ENCODE results near the gene KLF2. TPM values are rescaled to one million over a fixed set of nuclear protein-coding genes. Genes with fewer than 3 reads are reported as not detected.
A peak's percentile ranks its signal among the peaks of the same experiment; 100 is the strongest.

Gene KLF2
- total and polyA plus RNA-seq, 7 donors = 2.8 to 49.3 (median 21.4) TPM

DNA sequence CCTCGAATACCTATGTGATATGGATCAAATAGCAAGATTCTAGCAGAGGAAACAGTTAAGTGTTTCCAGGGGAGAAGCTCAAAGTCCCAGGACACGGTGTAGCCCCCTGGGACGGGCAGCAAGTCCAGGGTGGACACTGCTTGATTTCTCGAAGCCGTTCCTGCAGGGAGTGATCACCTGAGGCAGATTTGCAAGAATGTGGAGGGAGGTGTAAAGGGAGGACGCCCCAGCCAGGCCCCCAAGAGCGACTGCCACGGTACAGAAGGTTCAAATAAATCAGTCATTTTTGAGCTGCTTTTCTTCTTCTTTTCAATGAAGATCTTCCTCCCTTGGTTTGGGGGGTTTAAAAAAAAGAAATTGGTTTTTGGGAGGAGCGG is 41.4 kb downstream of the KLF2 start:
- Histone ChIP-seq H3K9me3 (no peaks in the 10 kb centered on the region), H3K27me3 (no peaks in the 10 kb centered on the region), H3K36me3 (peaks cover 0 to 8% (median 0%) of the 10 kb centered on the region in 4 donors), H3K4me3 (no peak overlapping the region), H3K27ac (peak overlapping the region in 2 of 4 donors; percentile 13 to 47), H3K4me1 (no peaks in the 10 kb centered on the region)
- intact Hi-C loops (cut with DNase I) = no loop called here
- TF ChIP-seq, protein P1, sequence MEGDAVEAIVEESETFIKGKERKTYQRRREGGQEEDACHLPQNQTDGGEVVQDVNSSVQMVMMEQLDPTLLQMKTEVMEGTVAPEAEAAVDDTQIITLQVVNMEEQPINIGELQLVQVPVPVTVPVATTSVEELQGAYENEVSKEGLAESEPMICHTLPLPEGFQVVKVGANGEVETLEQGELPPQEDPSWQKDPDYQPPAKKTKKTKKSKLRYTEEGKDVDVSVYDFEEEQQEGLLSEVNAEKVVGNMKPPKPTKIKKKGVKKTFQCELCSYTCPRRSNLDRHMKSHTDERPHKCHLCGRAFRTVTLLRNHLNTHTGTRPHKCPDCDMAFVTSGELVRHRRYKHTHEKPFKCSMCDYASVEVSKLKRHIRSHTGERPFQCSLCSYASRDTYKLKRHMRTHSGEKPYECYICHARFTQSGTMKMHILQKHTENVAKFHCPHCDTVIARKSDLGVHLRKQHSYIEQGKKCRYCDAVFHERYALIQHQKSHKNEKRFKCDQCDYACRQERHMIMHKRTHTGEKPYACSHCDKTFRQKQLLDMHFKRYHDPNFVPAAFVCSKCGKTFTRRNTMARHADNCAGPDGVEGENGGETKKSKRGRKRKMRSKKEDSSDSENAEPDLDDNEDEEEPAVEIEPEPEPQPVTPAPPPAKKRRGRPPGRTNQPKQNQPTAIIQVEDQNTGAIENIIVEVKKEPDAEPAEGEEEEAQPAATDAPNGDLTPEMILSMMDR (IDR thresholded peaks at IDR 0.05) = no peak
- TF ChIP-seq EP300 (IDR thresholded peaks at IDR 0.05) (no peak), POLR2A (IDR thresholded peaks at IDR 0.05) (no peak)
- DNase-seq = no peak
- 54 to 75% methylated on average over 9 of the region's 9 CpGs for WGBS, 2 donors

DNA sequence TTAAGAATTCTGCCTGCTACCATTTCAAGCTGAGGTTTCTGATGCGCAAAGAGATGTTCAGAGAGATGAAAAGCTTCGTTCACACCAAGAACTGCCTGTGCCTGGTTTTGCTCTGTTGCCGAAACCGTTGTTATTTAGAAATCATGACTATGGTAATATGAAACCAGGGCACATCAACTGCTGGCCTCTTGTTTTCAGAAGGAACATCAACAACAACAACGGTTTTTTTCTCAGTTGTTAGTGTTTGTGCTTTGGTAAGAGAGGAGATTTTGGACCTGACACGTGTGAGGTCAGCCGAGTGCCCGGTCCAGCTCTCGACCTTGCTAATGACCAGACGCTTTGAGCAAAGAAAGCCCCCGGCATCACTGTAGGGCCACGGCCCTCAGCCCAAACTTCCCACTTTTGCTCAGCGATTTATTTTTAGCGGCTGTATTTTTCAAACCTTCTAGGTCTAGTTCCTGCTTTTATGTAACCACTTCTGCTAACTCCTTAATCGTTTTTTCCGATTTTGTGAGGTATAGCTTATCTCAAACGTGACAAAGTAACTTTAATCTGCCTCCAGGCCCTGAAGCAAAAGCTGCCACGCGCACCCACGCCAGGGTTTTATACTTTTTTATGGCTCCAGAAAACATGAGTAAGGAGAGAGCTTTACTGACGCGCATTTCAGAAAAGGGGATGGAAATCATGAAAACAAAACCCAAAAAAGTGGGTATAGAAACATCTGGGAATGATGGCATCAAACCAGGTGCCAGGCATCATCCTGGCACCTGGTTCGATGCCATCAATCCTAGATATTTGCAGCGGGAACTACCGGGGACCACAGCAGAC is 42.0 kb downstream of the KLF2 start:
- 44 to 82% methylated on average over 25 of the region's 25 CpGs for WGBS, 2 donors
- peak overlapping the region in 3 of 4 donors; percentile 21 to 47 (median 45) for H3K27ac ChIP-seq
- H3K27me3 ChIP-seq = no peaks in the 10 kb centered on the region
- no peaks in the 10 kb centered on the region for H3K9me3 ChIP-seq
- peak; percentile 48 for DNase-seq
- H3K36me3 ChIP-seq = peaks cover 0 to 4% (median 0%) of the 10 kb centered on the region in 4 donors
- H3K4me3 ChIP-seq = no peak overlapping the region
- intact Hi-C loops (cut with DNase I) = no loop called here
- TF ChIP-seq, protein P1 (IDR thresholded peaks at IDR 0.05) = no peak
- TF ChIP-seq EP300 (IDR thresholded peaks at IDR 0.05) (no peak), POLR2AphosphoS5 (IDR thresholded peaks at IDR 0.05) (no peak), POLR2A (IDR thresholded peaks at IDR 0.05) (no peak)
- peaks cover 0 to 3% (median 1%) of the 10 kb centered on the region in 4 donors for H3K4me1 ChIP-seq

DNA sequence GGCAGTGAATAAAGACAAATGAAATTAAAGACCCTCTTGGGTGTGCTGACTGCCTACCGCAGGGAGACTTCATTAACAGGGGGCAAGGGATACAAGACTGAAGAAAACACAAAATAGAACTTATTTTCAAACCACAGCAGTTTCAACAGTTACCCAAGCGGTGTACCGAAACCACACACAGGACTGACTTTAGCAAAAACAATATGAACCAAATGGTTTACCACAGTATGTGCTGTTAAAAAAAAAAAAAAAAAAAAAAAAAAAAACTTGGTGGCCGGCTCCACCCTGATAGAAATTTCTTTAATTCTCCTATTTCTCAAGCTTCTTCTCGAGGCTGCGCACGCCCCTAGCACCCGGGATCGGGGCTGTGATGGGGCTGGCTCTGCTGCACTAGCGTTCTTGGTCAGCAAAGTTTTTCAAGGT is 42.6 kb downstream of the KLF2 start:
- Histone ChIP-seq H3K27ac (peak overlapping the region in 3 of 4 donors; percentile 21 to 47 (median 45)), H3K9me3 (no peaks in the 10 kb centered on the region), H3K27me3 (no peaks in the 10 kb centered on the region), H3K4me1 (peaks cover 0 to 9% (median 6%) of the 10 kb centered on the region in 4 donors), H3K36me3 (no peaks in the 10 kb centered on the region), H3K4me3 (no peak overlapping the region)
- TF ChIP-seq EP300 (IDR thresholded peaks at IDR 0.05) = no peak
- no peak for TF ChIP-seq POLR2AphosphoS5 (IDR thresholded peaks at IDR 0.05)
- TF ChIP-seq POLR2A (IDR thresholded peaks at IDR 0.05) = no peak
- TF ChIP-seq, protein P1 (IDR thresholded peaks at IDR 0.05) = no peak
- intact Hi-C loops (cut with DNase I) = no loop called here
- peak; percentile 27 for DNase-seq
- WGBS, 2 donors = 44 to 86% methylated on average over 10 of the region's 10 CpGs

DNA sequence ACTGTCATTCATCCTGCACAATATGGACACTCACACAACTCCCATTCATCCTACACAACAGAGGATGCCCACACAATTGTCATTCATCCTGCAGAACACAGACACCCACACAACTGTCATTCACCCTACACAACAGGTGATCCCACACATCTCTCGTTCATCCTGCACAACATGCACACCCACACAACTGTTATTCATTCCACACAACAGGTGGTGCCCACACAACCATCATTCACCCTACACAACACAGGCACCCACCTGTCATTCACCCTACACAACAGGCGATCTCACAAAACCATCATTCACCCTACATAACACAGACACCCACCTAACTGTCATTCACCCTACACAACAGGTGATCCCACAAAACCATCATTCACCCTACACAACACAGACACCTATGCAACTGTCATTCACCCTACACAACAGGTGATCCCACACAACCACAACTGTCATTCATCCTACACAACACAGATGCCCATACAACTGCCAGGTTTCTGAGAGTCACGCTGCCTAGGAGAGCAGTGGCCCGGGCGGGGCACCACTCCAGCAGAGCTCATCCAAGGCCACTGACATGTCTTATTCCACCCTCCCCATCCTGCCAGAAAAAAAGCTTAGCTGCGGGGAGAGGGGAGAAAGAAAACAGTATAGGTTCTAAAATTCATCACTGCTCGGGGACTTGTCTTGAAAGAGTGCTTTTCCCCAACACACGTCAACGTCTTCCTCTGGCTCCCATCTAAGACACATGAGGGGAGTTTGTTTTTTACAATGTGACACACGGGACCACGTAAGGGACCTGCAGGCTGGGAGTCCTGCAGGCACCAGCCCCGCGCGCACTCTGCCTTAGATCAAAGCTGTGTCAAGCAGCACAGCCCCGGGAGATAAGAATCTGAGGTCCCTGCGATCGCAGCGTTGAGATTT is 44.0 kb downstream of the KLF2 start:
- H3K4me1 ChIP-seq = peaks cover 0 to 17% (median 8%) of the 10 kb centered on the region in 4 donors
- H3K36me3 ChIP-seq = no peaks in the 10 kb centered on the region
- no peaks in the 10 kb centered on the region for H3K27me3 ChIP-seq
- H3K4me3 ChIP-seq = no peak overlapping the region
- H3K9me3 ChIP-seq = no peaks in the 10 kb centered on the region
- intact Hi-C loops (cut with DNase I) = no loop called here
- DNase-seq = peak; percentile 29
- no peak overlapping the region for H3K27ac ChIP-seq
- WGBS, 2 donors = 54 to 75% methylated on average over 18 of the region's 18 CpGs
- no peak for TF ChIP-seq EP300 (IDR thresholded peaks at IDR 0.05)
- no peak for TF ChIP-seq POLR2A (IDR thresholded peaks at IDR 0.05)
- TF ChIP-seq POLR2AphosphoS5 (IDR thresholded peaks at IDR 0.05) = no peak
- TF ChIP-seq, protein P1 (IDR thresholded peaks at IDR 0.05) = no peak
